ENCODE results near the gene REXO4.

REXO4 gene

GRCh38 chr9:133430244-133430643 is 12.4 kb upstream of the REXO4 start:
- H3K4me1 ChIP-seq (ENCODE audit: control insufficient read depth in 2 of 2, insufficient read depth in 1 of 2, low read depth in 1 of 2, low read length in 2 of 2): peaks cover 0 to 1% of the 10 kb centered on the region in 2 donors
- H3K14ac ChIP-seq (ENCODE audit: low read length): no peak overlapping the region
- H2BK12ac ChIP-seq (ENCODE audit: low read length): no peak overlapping the region
- H3K27me3 ChIP-seq (ENCODE audit: control insufficient read depth in 3 of 3, insufficient read depth in 3 of 3, low read depth in 1 of 3, low read length in 3 of 3): peaks cover 0 to 19% (median 0%) of the 10 kb centered on the region in 3 experiments
- no peak overlapping the region for H2AK5ac ChIP-seq (ENCODE audit: low read depth, low read length)
- peaks cover 4 to 5% of the 10 kb centered on the region in 2 donors for H3K36me3 ChIP-seq (replicated peaks in 1 of 2; ENCODE audit: control insufficient read depth in 2 of 2, insufficient read depth in 2 of 2, low read length in 2 of 2)
- H2AFZ ChIP-seq (ENCODE audit: low read length): no peak overlapping the region
- H4K8ac ChIP-seq (ENCODE audit: low read depth, low read length): no peak overlapping the region
- H2BK120ac ChIP-seq (ENCODE audit: low read depth, low read length): no peak overlapping the region
- no peak overlapping the region for H2BK5ac ChIP-seq (ENCODE audit: low read length)
- H3K79me1 ChIP-seq (ENCODE audit: low read depth, low read length): peaks cover 2% of the 10 kb centered on the region
- no peak overlapping the region for H3K23ac ChIP-seq (ENCODE audit: low read depth, low read length, poor library complexity)
- no peak overlapping the region for H3K18ac ChIP-seq (ENCODE audit: low read length)
- no peak overlapping the region for H3K27ac ChIP-seq (replicated peaks; ENCODE audit: low read length)
- no peak overlapping the region for H3K9ac ChIP-seq (ENCODE audit: low read depth, low read length, poor library complexity)
- H3K9me3 ChIP-seq (replicated peaks in 1 of 2; ENCODE audit: control insufficient read depth in 2 of 2, insufficient read depth in 1 of 2, low read depth in 1 of 2, low read length in 2 of 2): peaks cover 4 to 10% of the 10 kb centered on the region in 2 donors
- DNase-seq (ENCODE audit: low spot score): no peak
- no peak overlapping the region for H3K4me2 ChIP-seq (ENCODE audit: insufficient read depth, low read length, poor library complexity, severe bottlenecking)
- H3K4ac ChIP-seq (ENCODE audit: low read length): no peak overlapping the region
- WGBS, 2 donors (ENCODE audit: extremely low coverage in 2 of 2, insufficient read length in 2 of 2, insufficient replicate concordance in 1 of 2): no CpG with 5 or more reads among the region's 1 CpG
- no peak overlapping the region for H3K4me3 ChIP-seq (ENCODE audit: low read length in 2 of 2)
- no peak overlapping the region for H4K91ac ChIP-seq (ENCODE audit: low read depth, low read length, poor library complexity)
- H2BK15ac ChIP-seq (ENCODE audit: low read length): no peak overlapping the region

- peaks cover 0 to 1% of the 10 kb centered on the region in 2 donors for H3K4me1 ChIP-seq (ENCODE audit: control insufficient read depth in 2 of 2, insufficient read depth in 1 of 2, low read depth in 1 of 2, low read length in 2 of 2)
- no peak overlapping the region for H2AK5ac ChIP-seq (ENCODE audit: low read depth, low read length)
- peak overlapping the region; percentile 70 for H2BK15ac ChIP-seq (ENCODE audit: low read length)
- peak overlapping the region; percentile 82 for H3K4me2 ChIP-seq (ENCODE audit: insufficient read depth, low read length, poor library complexity, severe bottlenecking)
- no peak overlapping the region for H2BK5ac ChIP-seq (ENCODE audit: low read length)
- H2BK12ac ChIP-seq (ENCODE audit: low read length): no peak overlapping the region
- DNase-seq (ENCODE audit: low spot score): peak; percentile 51
- no CpG with 5 or more reads among the region's 49 CpGs for WGBS, 2 donors (ENCODE audit: extremely low coverage in 2 of 2, insufficient read length in 2 of 2, insufficient replicate concordance in 1 of 2)
- no peak overlapping the region for H3K27ac ChIP-seq (replicated peaks; ENCODE audit: low read length)
- H3K4me3 ChIP-seq (ENCODE audit: low read length in 2 of 2): peak overlapping the region in 1 of 2 donors; percentile 53
- no peak overlapping the region for H3K4ac ChIP-seq (ENCODE audit: low read length)
- H3K36me3 ChIP-seq (replicated peaks in 1 of 2; ENCODE audit: control insufficient read depth in 2 of 2, insufficient read depth in 2 of 2, low read length in 2 of 2): peaks cover 4 to 5% of the 10 kb centered on the region in 2 donors
- H3K9ac ChIP-seq (ENCODE audit: low read depth, low read length, poor library complexity): peak overlapping the region; percentile 64
- no peak overlapping the region for H2AFZ ChIP-seq (ENCODE audit: low read length)
- H3K27me3 ChIP-seq (ENCODE audit: control insufficient read depth in 3 of 3, insufficient read depth in 3 of 3, low read depth in 1 of 3, low read length in 3 of 3): peaks cover 0 to 19% (median 0%) of the 10 kb centered on the region in 3 experiments
- H3K14ac ChIP-seq (ENCODE audit: low read length): no peak overlapping the region
- no peak overlapping the region for H4K91ac ChIP-seq (ENCODE audit: low read depth, low read length, poor library complexity)
- H3K23ac ChIP-seq (ENCODE audit: low read depth, low read length, poor library complexity): peak overlapping the region; percentile 73
- no peak overlapping the region for H2BK120ac ChIP-seq (ENCODE audit: low read depth, low read length)
- no peak overlapping the region for H4K8ac ChIP-seq (ENCODE audit: low read depth, low read length)
- peaks cover 2% of the 10 kb centered on the region for H3K79me1 ChIP-seq (ENCODE audit: low read depth, low read length)
- H3K9me3 ChIP-seq (replicated peaks in 1 of 2; ENCODE audit: control insufficient read depth in 2 of 2, insufficient read depth in 1 of 2, low read depth in 1 of 2, low read length in 2 of 2): peaks cover 4 to 10% of the 10 kb centered on the region in 2 donors
- peak overlapping the region; percentile 93 for H3K18ac ChIP-seq (ENCODE audit: low read length)
Observed at GRCh38 chr9:133429641-133430161, 11.9 kb upstream of the REXO4 start.

GRCh38 chr9:133429214-133429613 is 11.4 kb upstream of the REXO4 start:
- H3K18ac ChIP-seq (ENCODE audit: low read length): peak overlapping the region; percentile 93
- H3K9ac ChIP-seq (ENCODE audit: low read depth, low read length, poor library complexity): no peak overlapping the region
- no peak overlapping the region for H2BK12ac ChIP-seq (ENCODE audit: low read length)
- no peak overlapping the region for H2BK120ac ChIP-seq (ENCODE audit: low read depth, low read length)
- H3K27me3 ChIP-seq (ENCODE audit: control insufficient read depth in 3 of 3, insufficient read depth in 3 of 3, low read depth in 1 of 3, low read length in 3 of 3): peaks cover 0 to 19% (median 0%) of the 10 kb centered on the region in 3 experiments
- peak overlapping the region in 1 of 2 donors; percentile 50 for H3K4me3 ChIP-seq (ENCODE audit: low read length in 2 of 2)
- no peak overlapping the region for H2AFZ ChIP-seq (ENCODE audit: low read length)
- H3K9me3 ChIP-seq (replicated peaks in 1 of 2; ENCODE audit: control insufficient read depth in 2 of 2, insufficient read depth in 1 of 2, low read depth in 1 of 2, low read length in 2 of 2): peaks cover 4 to 10% of the 10 kb centered on the region in 2 donors
- H3K27ac ChIP-seq (replicated peaks; ENCODE audit: low read length): no peak overlapping the region
- H3K4ac ChIP-seq (ENCODE audit: low read length): no peak overlapping the region
- peak overlapping the region; percentile 82 for H3K4me2 ChIP-seq (ENCODE audit: insufficient read depth, low read length, poor library complexity, severe bottlenecking)
- no peak overlapping the region for H2BK15ac ChIP-seq (ENCODE audit: low read length)
- peaks cover 4 to 5% of the 10 kb centered on the region in 2 donors for H3K36me3 ChIP-seq (replicated peaks in 1 of 2; ENCODE audit: control insufficient read depth in 2 of 2, insufficient read depth in 2 of 2, low read length in 2 of 2)
- DNase-seq (ENCODE audit: low spot score): no peak
- H4K91ac ChIP-seq (ENCODE audit: low read depth, low read length, poor library complexity): no peak overlapping the region
- no peak overlapping the region for H3K14ac ChIP-seq (ENCODE audit: low read length)
- H3K23ac ChIP-seq (ENCODE audit: low read depth, low read length, poor library complexity): peak overlapping the region; percentile 93
- H3K79me1 ChIP-seq (ENCODE audit: low read depth, low read length): peaks cover 2% of the 10 kb centered on the region
- H2BK5ac ChIP-seq (ENCODE audit: low read length): no peak overlapping the region
- H2AK5ac ChIP-seq (ENCODE audit: low read depth, low read length): peak overlapping the region; percentile 28
- no peak overlapping the region for H4K8ac ChIP-seq (ENCODE audit: low read depth, low read length)
- peaks cover 0 to 1% of the 10 kb centered on the region in 2 donors for H3K4me1 ChIP-seq (ENCODE audit: control insufficient read depth in 2 of 2, insufficient read depth in 1 of 2, low read depth in 1 of 2, low read length in 2 of 2)
- WGBS, 2 donors (ENCODE audit: extremely low coverage in 2 of 2, insufficient read length in 2 of 2, insufficient replicate concordance in 1 of 2): no CpG with 5 or more reads among the region's 18 CpGs

GRCh38 chr9:133428617-133429101 is 10.8 kb upstream of the REXO4 start:
- Histone ChIP-seq H3K27me3 (ENCODE audit: control insufficient read depth in 3 of 3, insufficient read depth in 3 of 3, low read depth in 1 of 3, low read length in 3 of 3) (peaks cover 0 to 19% (median 0%) of the 10 kb centered on the region in 3 experiments), H3K27ac (replicated peaks; ENCODE audit: low read length) (no peak overlapping the region), H2AK5ac (ENCODE audit: low read depth, low read length) (no peak overlapping the region), H3K23ac (ENCODE audit: low read depth, low read length, poor library complexity) (no peak overlapping the region), H3K4ac (ENCODE audit: low read length) (no peak overlapping the region), H4K8ac (ENCODE audit: low read depth, low read length) (no peak overlapping the region), H3K36me3 (replicated peaks in 1 of 2; ENCODE audit: control insufficient read depth in 2 of 2, insufficient read depth in 2 of 2, low read length in 2 of 2) (peaks cover 4 to 5% of the 10 kb centered on the region in 2 donors), H3K4me1 (ENCODE audit: control insufficient read depth in 2 of 2, insufficient read depth in 1 of 2, low read depth in 1 of 2, low read length in 2 of 2) (peaks cover 0 to 1% of the 10 kb centered on the region in 2 donors), H2BK12ac (ENCODE audit: low read length) (no peak overlapping the region), H4K91ac (ENCODE audit: low read depth, low read length, poor library complexity) (no peak overlapping the region), H2AFZ (ENCODE audit: low read length) (no peak overlapping the region), H3K9me3 (replicated peaks in 1 of 2; ENCODE audit: control insufficient read depth in 2 of 2, insufficient read depth in 1 of 2, low read depth in 1 of 2, low read length in 2 of 2) (peaks cover 4 to 10% of the 10 kb centered on the region in 2 donors), H3K79me1 (ENCODE audit: low read depth, low read length) (peaks cover 2% of the 10 kb centered on the region), H3K9ac (ENCODE audit: low read depth, low read length, poor library complexity) (no peak overlapping the region), H3K18ac (ENCODE audit: low read length) (peak overlapping the region; percentile 48), H2BK15ac (ENCODE audit: low read length) (peak overlapping the region; percentile 49), H3K4me2 (ENCODE audit: insufficient read depth, low read length, poor library complexity, severe bottlenecking) (peak overlapping the region; percentile 54), H3K14ac (ENCODE audit: low read length) (peak overlapping the region; percentile 71), H2BK5ac (ENCODE audit: low read length) (no peak overlapping the region), H2BK120ac (ENCODE audit: low read depth, low read length) (no peak overlapping the region), H3K4me3 (ENCODE audit: low read length in 2 of 2) (peak overlapping the region in 1 of 2 donors; percentile 75)
- peak; percentile 48 for DNase-seq (ENCODE audit: low spot score)
- WGBS, 2 donors (ENCODE audit: extremely low coverage in 2 of 2, insufficient read length in 2 of 2, insufficient replicate concordance in 1 of 2): no CpG with 5 or more reads among the region's 57 CpGs
